HCT116 (cell line): ENCODE measurements around the gene HYAL4. TPM values are rescaled to one million over a fixed set of nuclear protein-coding genes. Genes with fewer than 3 reads are reported as not detected.

Source experiments
- ATAC-seq: fragments of 200-7000 bp; cut with Tn5 transposase; 2 replicates; pipeline ENCODE4 v1.9.1; 2020; ENCODE audit warnings: mild to moderate bottlenecking, moderate library complexity
- BruUV-seq: library from RNA; stranded (reverse); fragments of 400-500 nt; replicated peaks from 2 replicates; lab custom pipeline; 2021; lab: Mats Ljungman, UMichigan
- CTCF ChIA-PET: fragments of 300-600 bp; sonication (Branson Sonifier 250); formaldehyde crosslinking; loops from one replicate; lab custom pipeline; 2021; ENCODE audit warnings: antibody characterized with exemption; lab: Charles Lee
- POLR2A ChIA-PET: fragments of 300-600, 350-600 bp; sonication (Branson Sonifier 250); formaldehyde crosslinking; loops from one replicate; lab custom pipeline; 2021; ENCODE audit warnings: antibody characterized with exemption; lab: Charles Lee
- RAD21 ChIA-PET, 2 experiments: fragments of 300-600 bp; sonication (Branson Sonifier 250); formaldehyde crosslinking; loops; one replicate each; lab custom pipeline; 2023; ENCODE audit warnings: low total read pairs in 2 of 2; ENCODE audit not compliant: uncharacterized antibody in 2 of 2, unreplicated experiment in 2 of 2, low non-redundant PET in 1 of 2; lab: Charles Lee
- DNase-seq: peaks from one replicate; pipeline ENCODE4 v3.0.0-alpha.2; 2010; ENCODE audit warnings: low read depth, low spot score
- H2AFZ ChIP-seq: fragments of 200-600 bp; shearing (Covaris generic), sonication (generic); 2 replicates; pipeline ENCODE4 v1.6.1; 2017; ENCODE audit warnings: low read depth, mixed run types, mixed read lengths, antibody characterized with exemption, low read length; ENCODE audit not compliant: poor library complexity, severe bottlenecking
- H3K27ac ChIP-seq: 2 replicates; pipeline ENCODE4 v1.5.1; 2012; ENCODE audit warnings: low read depth, low read length
- H3K27me3 ChIP-seq: fragments of 200-600 bp; sonication (generic); 2 replicates; pipeline ENCODE4 v1.6.1; 2016; ENCODE audit warnings: mixed run types, low read length, mixed read lengths; ENCODE audit not compliant: insufficient read depth
- H3K36me3 ChIP-seq, 2 experiments: fragments of 200-500 bp in 1 of 2; fragments of 200-600 bp in 1 of 2; sonication (Bioruptor generic) in 1 of 2; sonication (generic) in 1 of 2; 2 replicates each; pipeline versions ENCODE4 v1.5.1 to v1.6.1; 2014 to 2016; ENCODE audit warnings: low read length in 2 of 2, inconsistent platforms in 1 of 2, mixed read lengths in 1 of 2, mixed run types in 1 of 2; ENCODE audit not compliant: insufficient read depth in 2 of 2, control insufficient read depth in 1 of 2
- H3K4me1 ChIP-seq, 2 experiments: fragments of 200-600 bp in 1 of 2; sonication (generic) in 1 of 2; 2 replicates each; pipeline versions ENCODE4 v1.5.1 to v1.6.1; 2012 to 2017; ENCODE audit warnings: low read length in 2 of 2, inconsistent platforms in 1 of 2, mild to moderate bottlenecking in 1 of 2, mixed read lengths in 1 of 2, mixed run types in 1 of 2, moderate library complexity in 1 of 2; ENCODE audit not compliant: insufficient read depth in 2 of 2, control insufficient read depth in 1 of 2
- H3K4me2 ChIP-seq: fragments of 200-600 bp; sonication (generic); 2 replicates; pipeline ENCODE4 v1.6.1; 2017; ENCODE audit warnings: mixed run types, low read length, mixed read lengths
- H3K4me3 ChIP-seq, 2 experiments: fragments of 200-600 bp in 1 of 2; sonication (generic) in 1 of 2; replicated peaks in 1 of 2; 2 replicates each; pipeline ENCODE4 v1.5.1; 2011 to 2016; ENCODE audit warnings: low read length in 2 of 2, control low read depth in 1 of 2, low read depth in 1 of 2, mild to moderate bottlenecking in 1 of 2, mixed read lengths in 1 of 2, mixed run types in 1 of 2
- H3K79me2 ChIP-seq: fragments of 200-600 bp; sonication (generic); 2 replicates; pipeline ENCODE4 v1.6.1; 2017; ENCODE audit warnings: mild to moderate bottlenecking, mixed run types, low read length, moderate library complexity, mixed read lengths; ENCODE audit not compliant: insufficient read depth
- H3K9ac ChIP-seq: fragments of 200-600 bp; sonication (generic); 2 replicates; pipeline ENCODE4 v1.6.1; 2016; ENCODE audit warnings: low read length, mixed read lengths
- H3K9me2 ChIP-seq: fragments of 200-600 bp; sonication (generic), shearing (Covaris generic); 2 replicates; pipeline ENCODE4 v1.6.1; 2017; ENCODE audit warnings: mixed run types, mild to moderate bottlenecking, moderate library complexity; ENCODE audit not compliant: insufficient read depth
- H3K9me3 ChIP-seq, 2 experiments: fragments of 200-500 bp in 1 of 2; fragments of 200-600 bp in 1 of 2; sonication (Bioruptor generic) in 1 of 2; sonication (generic) in 1 of 2; 2 replicates each; pipeline ENCODE4 v1.6.1; 2014 to 2017; ENCODE audit warnings: low read length in 2 of 2, mixed read lengths in 2 of 2, inconsistent platforms in 1 of 2, low read depth in 1 of 2, mild to moderate bottlenecking in 1 of 2, mixed run types in 1 of 2, moderate library complexity in 1 of 2; ENCODE audit not compliant: control insufficient read depth in 1 of 2, insufficient read depth in 1 of 2
- H4K20me1 ChIP-seq: fragments of 200-600 bp; sonication (generic), shearing (Covaris generic); 2 replicates; pipeline ENCODE4 v1.6.1; 2017; ENCODE audit warnings: mixed run types, mild to moderate bottlenecking, moderate library complexity; ENCODE audit not compliant: insufficient read depth
- ATF3 ChIP-seq: IDR thresholded peaks from 2 replicates; pipeline ENCODE4 v1.6.1; 2012
- CBX3 ChIP-seq: IDR thresholded peaks from 2 replicates; pipeline ENCODE4 v1.6.1; 2012; ENCODE audit warnings: low read depth
- CEBPB ChIP-seq: IDR thresholded peaks from 2 replicates; pipeline ENCODE4 v1.6.1; 2012; ENCODE audit warnings: low read depth
- CTCF ChIP-seq, 3 experiments: fragments of 200-600 bp in 1 of 3; sonication (generic) in 1 of 3; IDR thresholded peaks in 2 of 3; conservative IDR thresholded peaks in 1 of 3; 2 replicates each; pipeline ENCODE4 v1.5.1; 2012 to 2017; ENCODE audit warnings: low read depth in 2 of 3, low read length in 2 of 3, antibody characterized with exemption in 1 of 3, borderline replicate concordance in 1 of 3, control low read depth in 1 of 3, mild to moderate bottlenecking in 1 of 3, mixed read lengths in 1 of 3, mixed run types in 1 of 3, moderate library complexity in 1 of 3; ENCODE audit not compliant: insufficient read depth in 1 of 3
- EGR1 ChIP-seq: IDR thresholded peaks from 2 replicates; pipeline ENCODE4 v1.6.1; 2012; ENCODE audit warnings: low read depth
- ELF1 ChIP-seq: IDR thresholded peaks from 2 replicates; pipeline ENCODE4 v1.6.1; 2012; ENCODE audit warnings: low read depth, borderline replicate concordance
- EZH2phosphoT487 ChIP-seq: fragments of 200-600 bp; IDR thresholded peaks from 2 replicates; pipeline ENCODE4 v1.6.1; 2018; ENCODE audit warnings: antibody characterized with exemption, borderline replicate concordance
- FOSL1 ChIP-seq: IDR thresholded peaks from 2 replicates; pipeline ENCODE4 v1.6.1; 2012; ENCODE audit warnings: low read depth
- MAX ChIP-seq: IDR thresholded peaks from 2 replicates; pipeline ENCODE4 v1.6.1; 2012
- POLR2A ChIP-seq: IDR thresholded peaks from 2 replicates; pipeline ENCODE4 v1.7.0; 2011; ENCODE audit warnings: borderline replicate concordance; ENCODE audit not compliant: insufficient read depth, insufficient read length; ENCODE audit errors: extremely low read depth
- POLR2AphosphoS5 ChIP-seq: IDR thresholded peaks from 2 replicates; pipeline ENCODE4 v1.6.1; 2011; ENCODE audit warnings: mild to moderate bottlenecking, low read depth, low read length, moderate library complexity
- REST ChIP-seq: IDR thresholded peaks from 2 replicates; pipeline ENCODE4 v1.6.1; 2012; ENCODE audit warnings: low read depth
- SIN3A ChIP-seq: IDR thresholded peaks from 2 replicates; pipeline ENCODE4 v1.6.1; 2012; ENCODE audit warnings: low read depth
- SP1 ChIP-seq: IDR thresholded peaks from 2 replicates; pipeline ENCODE4 v1.6.1; 2012; ENCODE audit warnings: low read depth
- YY1 ChIP-seq: IDR thresholded peaks from 2 replicates; pipeline ENCODE4 v1.6.1; 2011; ENCODE audit warnings: low read length, low read depth, moderate library complexity, mild to moderate bottlenecking; ENCODE audit not compliant: insufficient replicate concordance; ENCODE audit errors: extremely low read depth
- ZBTB33 ChIP-seq: IDR thresholded peaks from 2 replicates; pipeline ENCODE4 v1.6.1; 2011; ENCODE audit warnings: mild to moderate bottlenecking, low read length, moderate library complexity; ENCODE audit not compliant: insufficient replicate concordance; ENCODE audit errors: extremely low read depth
- ZFX ChIP-seq: fragments of 450-650 bp; IDR thresholded peaks from 2 replicates; pipeline ENCODE4 v1.6.1; 2017
- ZNF274 ChIP-seq: fragments of 200-500 bp; sonication (Bioruptor generic); IDR thresholded peaks from 2 replicates; pipeline ENCODE4 v1.6.1; 2014; ENCODE audit warnings: mild to moderate bottlenecking, low read depth, low read length, inconsistent platforms
- intact Hi-C: fragments of 100-400 bp; cut with micrococcal nuclease; formaldehyde crosslinking; loops from 2 replicates; pipeline ENCODE4 v1.10.0; 2022
- total RNA-seq: library from RNA; stranded (reverse); gene quantifications from one replicate; pipeline ENCODE4 v1.2.1, GENCODE V29; 2021; ENCODE audit not compliant: unreplicated experiment

HYAL4 gene
- total RNA-seq, 1 experiment from 2014 or later = not detected

GRCh38 chr7:123811056-123811455, 33.9 kb upstream of the HYAL4 start (continued):
- TF ChIP-seq ATF3 (no peak), POLR2A (no peak)

GRCh38 chr7:123816916-123817315, 28.1 kb upstream of the HYAL4 start:
- Histone ChIP-seq H3K36me3 (no peaks in the 10 kb centered on the region), H3K4me1 (no peaks in the 10 kb centered on the region), H3K79me2 (no peaks in the 10 kb centered on the region), H3K4me2 (no peak overlapping the region), H3K27ac (no peak overlapping the region), H3K27me3 (no peaks in the 10 kb centered on the region), H3K9me3 (no peaks in the 10 kb centered on the region), H3K9ac (no peak overlapping the region), H4K20me1 (no peaks in the 10 kb centered on the region), H3K9me2 (no peaks in the 10 kb centered on the region; the same call in 1 of the 2 replicates), H3K4me3 (no peak overlapping the region), H2AFZ (no peak overlapping the region)
- ChIA-PET RAD21 (no interaction called here), CTCF (no interaction called here), POLR2A (no interaction called here)
- DNase-seq (no peak), ATAC-seq (no peak)
- intact Hi-C loops = no loop called here
- no TSS peak for BruUV-seq
- TF ChIP-seq YY1 (no peak), ATF3 (no peak), ZBTB33 (no peak), FOSL1 (no peak), ELF1 (no peak), ZFX (no peak), CTCF (IDR thresholded peaks at IDR 0.05 in 2 of 3, conservative IDR thresholded peaks at IDR 0.05 in 1 of 3; ENCODE audit: borderline replicate concordance in 1 of 3, insufficient read depth in 1 of 3, low read depth in 2 of 3, low read length in 2 of 3) (no peak), EGR1 (no peak), CEBPB (no peak), EZH2phosphoT487 (no peak), POLR2AphosphoS5 (no peak), SIN3A (no peak), CBX3 (no peak), ZNF274 (no peak), SP1 (no peak), REST (no peak), MAX (no peak)
